C1 segment of cervical spinal cord (tissue), 14 donors: ENCODE results near the gene NR1D1.

Source experiments
- DNase-seq, 14 donors: peaks; one replicate each; lab custom pipeline; 2025; lab: John Stamatoyannopoulos, UW

NR1D1 gene

GRCh38 chr17:40076591-40076990 lies 23.8 kb downstream of the NR1D1 start:
- no peak for DNase-seq

GRCh38 chr17:40075942-40076498 lies 24.4 kb downstream of the NR1D1 start:
- DNase-seq = no peak

DNA sequence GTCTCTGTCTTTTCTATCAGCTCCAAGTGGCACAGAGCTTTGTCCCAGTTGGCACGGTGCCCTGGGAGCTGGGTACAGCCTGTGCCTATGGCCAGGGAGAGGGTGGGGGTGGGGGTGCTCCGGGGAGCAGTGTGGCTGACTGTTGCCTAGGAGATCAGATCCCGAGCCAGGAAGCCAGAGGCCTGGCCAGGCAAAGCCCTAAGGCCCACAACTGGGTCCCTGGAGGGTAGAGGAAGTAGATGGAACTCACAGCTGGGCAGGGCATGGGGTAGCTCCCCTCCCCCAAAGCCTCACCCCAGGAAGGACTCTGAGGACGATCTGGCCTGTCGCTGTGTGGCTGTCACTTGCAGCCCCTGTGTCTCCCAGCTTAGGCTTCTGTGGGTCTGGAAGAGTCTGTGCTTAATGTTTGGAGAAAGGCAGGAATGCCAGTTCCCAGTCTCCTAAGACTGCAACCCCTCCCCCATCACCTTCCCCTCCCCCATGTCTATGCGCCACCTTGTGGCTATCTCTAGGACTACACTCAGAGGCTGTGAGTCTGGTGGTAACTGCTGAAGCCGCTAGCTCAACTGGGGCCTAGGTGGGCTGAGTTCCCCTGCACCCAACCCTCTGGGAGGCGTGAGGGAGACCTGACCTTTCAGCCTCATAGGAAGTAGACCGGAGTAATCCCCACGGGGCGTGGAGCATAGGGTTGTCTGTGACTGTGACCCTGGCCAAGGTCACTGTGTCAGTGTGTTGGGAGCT lies 25.0 kb downstream of the NR1D1 start:
- peak in 12 of 14 donors; percentile 69 to 90 (median 84) for DNase-seq

DNA sequence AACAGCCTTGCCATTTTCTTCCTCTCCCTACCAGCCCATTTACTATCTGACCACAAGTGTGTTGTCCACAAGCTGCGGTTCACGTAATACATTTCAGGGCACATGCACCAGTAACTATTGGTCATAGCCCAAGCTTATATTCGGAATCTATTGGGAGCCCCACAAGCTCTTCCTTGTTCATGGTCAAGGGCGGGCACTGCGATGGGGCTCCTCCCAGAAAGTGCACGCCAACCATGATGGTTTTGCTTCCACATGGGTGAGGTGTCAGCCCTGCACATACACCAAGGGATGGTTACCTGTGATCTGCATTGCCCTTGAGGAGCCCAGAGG lies 25.6 kb downstream of the NR1D1 start:
- DNase-seq = no peak

DNA sequence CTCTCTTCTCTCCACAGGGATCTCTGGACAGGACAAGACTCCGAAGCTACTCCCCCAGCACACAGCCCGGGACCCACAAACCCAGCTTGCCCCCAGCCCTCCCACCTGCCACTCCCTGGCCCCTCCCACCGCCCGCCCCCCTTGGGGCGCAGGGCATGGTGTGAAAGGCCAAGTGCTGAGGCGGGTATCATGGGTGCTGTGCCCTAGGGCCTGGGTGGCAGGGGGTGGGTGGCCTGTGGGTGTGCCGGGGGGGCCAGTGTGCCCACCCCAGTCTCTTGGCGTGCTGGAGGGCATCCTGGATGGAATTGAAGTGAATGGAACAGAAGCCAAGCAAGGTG lies 26.2 kb downstream of the NR1D1 start:
- no peak for DNase-seq

GRCh38 chr17:40073454-40074174 lies 26.8 kb downstream of the NR1D1 start:
- peak in 1 of 14 donors; percentile 11 for DNase-seq

GRCh38 chr17:40072735-40073346 lies 27.5 kb downstream of the NR1D1 start:
- peak in 3 of 14 donors; percentile 57 to 80 (median 69) for DNase-seq

- peak in 12 of 14 donors; percentile 64 to 95 (median 92) for DNase-seq
Observed at GRCh38 chr17:40072040-40072734, 28.2 kb downstream of the NR1D1 start.

DNA sequence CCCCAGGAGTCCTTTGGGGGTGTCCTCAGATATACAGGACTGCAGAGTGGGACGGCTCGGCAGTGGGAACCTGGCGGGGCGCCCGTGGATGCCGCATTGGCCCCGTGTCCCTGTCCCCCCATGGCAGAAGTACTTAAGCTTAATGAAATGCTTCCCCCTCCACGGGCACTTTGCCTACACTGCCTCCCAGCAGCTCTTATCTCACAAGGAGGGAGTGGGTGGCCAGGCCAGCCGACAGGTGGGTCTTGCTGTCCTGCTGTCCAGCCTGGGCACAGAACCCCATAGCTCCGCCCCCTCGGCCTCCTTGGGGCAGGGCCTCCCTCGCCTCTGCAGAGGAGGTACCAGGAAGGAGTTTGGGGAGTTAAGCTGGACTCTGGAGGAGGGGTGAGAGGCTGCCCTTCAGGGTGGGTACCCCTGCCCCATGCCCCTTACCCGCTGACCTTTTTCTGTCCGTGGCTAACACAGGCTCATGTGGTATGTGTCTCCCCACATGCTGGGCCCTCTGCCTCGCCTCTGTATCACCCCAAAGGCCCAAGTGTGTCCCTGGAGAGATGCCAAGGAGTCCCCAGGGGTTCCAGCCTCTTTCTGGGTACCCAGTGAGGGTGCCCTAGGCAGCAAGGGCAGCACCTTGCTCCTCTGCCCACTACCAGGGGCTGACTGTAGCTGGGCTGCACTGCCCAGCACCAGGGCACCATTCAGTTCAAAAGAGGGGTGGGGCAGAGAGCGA lies 28.9 kb downstream of the NR1D1 start:
- DNase-seq = peak in 10 of 14 donors; percentile 39 to 77 (median 63)

DNA sequence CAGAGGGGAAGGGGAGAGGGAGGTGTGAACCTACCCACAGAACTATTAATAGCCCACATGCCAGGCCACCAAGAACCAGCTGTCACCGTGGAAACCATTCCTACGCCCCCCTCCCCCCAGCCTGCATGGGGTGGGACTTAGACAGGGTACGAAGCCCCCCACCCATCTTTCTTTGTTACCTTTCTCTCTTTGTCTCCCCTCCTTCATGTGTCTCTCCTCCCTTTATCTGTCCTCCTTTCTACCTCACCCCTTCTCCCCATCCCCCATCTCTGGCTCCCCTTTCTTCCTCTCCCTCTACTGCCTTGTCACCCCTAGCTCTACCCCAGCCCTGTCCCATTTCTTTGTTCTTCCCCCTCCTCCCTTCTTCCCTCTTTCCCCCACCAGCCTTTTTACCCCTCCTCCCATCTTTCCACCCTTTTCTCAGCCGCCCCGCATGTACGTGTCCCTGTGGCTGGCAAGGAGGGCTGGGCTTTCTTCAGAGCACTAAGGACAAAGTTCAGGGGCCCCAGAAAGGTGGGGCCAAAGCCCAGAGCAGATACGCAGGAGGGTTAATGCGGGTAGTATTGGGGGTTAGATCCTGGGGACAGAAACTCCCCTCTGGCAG lies 29.6 kb downstream of the NR1D1 start:
- DNase-seq = peak in 1 of 14 donors; percentile 47

DNA sequence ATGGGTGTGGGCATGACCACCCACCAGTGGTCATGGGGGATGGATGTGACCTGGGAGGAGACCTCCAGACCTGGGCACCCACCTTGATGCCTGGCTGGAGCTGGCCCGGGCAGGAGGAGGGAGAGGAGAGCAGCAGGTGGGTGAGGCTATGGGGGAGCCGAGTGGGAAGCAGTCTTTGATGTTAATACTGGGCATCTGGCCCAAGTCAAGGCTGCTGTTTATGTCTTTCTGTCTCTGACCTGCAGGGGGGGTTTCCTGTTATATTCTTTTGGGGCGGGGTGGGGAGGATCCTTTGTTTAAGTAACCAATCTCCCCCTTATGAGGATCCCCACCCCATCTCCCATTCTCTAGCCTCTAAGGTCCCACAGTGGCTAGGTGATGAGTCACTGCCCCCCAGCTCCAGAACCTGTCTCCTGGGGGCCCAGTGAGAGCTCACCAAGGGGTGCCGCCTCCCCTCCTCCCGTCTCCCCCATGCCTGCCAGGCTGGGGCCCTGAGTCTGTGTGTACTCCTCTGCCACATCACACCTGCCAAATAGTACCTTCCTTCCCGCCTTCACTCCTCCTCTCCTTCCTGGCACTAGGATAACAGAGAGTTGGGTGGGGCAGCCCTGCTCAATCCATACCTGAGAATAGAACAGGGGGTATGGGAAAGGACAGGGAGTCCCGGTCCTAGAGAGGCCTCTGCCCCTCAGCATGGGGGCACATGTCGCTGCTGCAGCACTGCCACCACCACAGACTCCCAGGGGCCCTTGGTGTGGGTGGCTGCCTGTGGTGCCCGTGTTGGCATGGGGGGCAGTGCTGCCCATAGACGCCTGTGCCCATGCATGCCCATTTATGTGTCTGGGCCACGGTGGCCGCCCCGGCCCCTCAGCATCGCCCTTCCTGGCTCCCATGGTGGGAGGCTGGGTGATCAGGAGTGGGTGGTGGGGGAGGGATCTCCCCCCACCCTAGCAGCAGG lies 30.4 kb downstream of the NR1D1 start:
- peak in 4 of 14 donors; percentile 40 to 54 (median 47) for DNase-seq

- peak in 12 of 14 donors; percentile 80 to 98 (median 86) for DNase-seq
Observed at GRCh38 chr17:40068917-40069750, 31.3 kb downstream of the NR1D1 start.

DNA sequence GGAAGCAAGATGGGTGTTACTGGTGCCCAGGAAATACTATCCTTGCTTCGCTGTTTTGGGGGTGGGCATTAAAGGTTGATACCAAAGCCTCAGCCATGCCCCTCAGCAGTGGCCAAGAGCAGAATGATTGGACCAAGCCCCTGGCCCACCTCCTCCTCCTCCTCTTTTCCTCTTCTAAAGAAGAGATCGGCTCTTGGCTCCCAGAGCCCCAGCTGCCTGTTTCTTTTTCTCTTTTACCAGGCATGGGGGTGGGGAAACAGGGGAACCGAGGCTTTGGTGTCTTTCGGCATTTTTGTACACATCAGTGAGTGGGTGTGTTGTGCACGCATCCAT lies 31.8 kb downstream of the NR1D1 start:
- DNase-seq = peak in 1 of 14 donors; percentile 75

GRCh38 chr17:40068129-40068581 lies 32.2 kb downstream of the NR1D1 start:
- peak in 2 of 14 donors; percentile 52 to 76 for DNase-seq

DNA sequence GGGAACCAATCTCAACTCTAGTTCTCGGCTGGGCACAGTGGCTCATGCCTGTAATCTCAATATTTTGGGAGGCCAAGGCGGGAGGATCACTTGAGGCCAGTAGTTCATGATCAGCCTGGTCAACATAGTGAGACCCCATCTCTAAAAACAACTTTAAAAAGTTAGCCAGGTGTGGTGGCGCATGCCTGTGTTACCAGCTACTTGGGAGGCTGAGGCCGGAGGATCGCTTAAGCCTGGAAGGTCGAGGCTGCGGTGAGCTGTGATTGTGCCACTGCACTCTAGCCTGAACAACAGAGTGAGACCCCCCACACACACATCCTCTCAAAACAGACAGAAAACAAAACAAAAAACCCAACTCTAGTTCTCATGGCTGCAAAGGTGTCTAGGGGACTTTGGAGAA lies 32.7 kb downstream of the NR1D1 start:
- DNase-seq = no peak

DNA sequence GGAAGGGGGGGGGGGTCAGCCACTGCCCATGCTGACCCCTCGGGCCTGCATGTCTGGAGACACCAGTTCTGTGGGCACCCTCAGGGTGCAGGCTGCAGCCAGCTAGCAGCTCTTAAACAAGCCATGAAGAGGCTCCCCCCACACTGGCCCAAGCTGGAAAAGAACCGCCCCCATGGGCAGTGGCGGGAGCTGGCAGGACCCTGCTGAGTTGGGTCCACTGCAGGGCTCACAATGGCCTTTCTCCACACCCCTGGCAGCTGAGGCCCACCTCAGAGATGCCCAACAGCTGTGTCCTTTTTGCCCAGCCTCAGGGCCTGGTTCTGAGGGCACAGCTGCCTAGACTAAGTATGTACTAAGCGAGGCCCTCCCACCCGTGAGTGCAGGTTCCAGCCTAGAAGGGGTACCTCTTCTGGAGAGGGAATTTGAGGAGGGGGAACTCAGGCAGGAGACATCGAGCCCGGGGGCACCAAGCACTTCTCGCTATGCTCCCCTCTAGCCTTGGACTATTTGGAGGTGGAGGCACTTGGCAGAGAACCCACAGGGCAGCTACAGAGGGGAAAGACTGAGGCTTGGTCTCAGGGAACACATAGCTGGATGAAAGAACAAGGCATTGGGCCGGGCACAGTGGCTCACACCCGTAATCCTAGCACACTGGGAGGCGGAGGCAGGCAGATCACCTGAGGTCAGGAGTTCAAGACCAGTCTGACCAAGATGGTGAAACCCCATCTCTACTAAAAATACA lies 34.4 kb downstream of the NR1D1 start:
- peak in 5 of 14 donors; percentile 23 to 67 (median 56) for DNase-seq

- peak in 7 of 14 donors; percentile 30 to 67 (median 55) for DNase-seq
Observed at GRCh38 chr17:40064971-40065768, 35.2 kb downstream of the NR1D1 start.
